Lung (tissue), 12 donors: ENCODE results near the gene FBXO44. TPM values are rescaled to one million over a fixed set of nuclear protein-coding genes. Genes with fewer than 3 reads are reported as not detected.

Experiments used
- ATAC-seq: fragments of 200-7000 bp; cut with Tn5 transposase; one replicate; pipeline ENCODE4 v1.9.1; 2020; ENCODE audit warnings: moderate number of reproducible peaks; ENCODE audit not compliant: insufficient read depth, low FRiP score
- DNase-seq, 3 donors: peaks; one replicate each; pipeline ENCODE4 v3.0.0-alpha.2; 2013 to 2017
- H3K27ac ChIP-seq, 2 donors: one replicate each; pipeline ENCODE4 v1.5.1; 2013; ENCODE audit warnings: mild to moderate bottlenecking in 2 of 2, moderate library complexity in 2 of 2, control low read depth in 1 of 2, inconsistent platforms in 1 of 2, low read depth in 1 of 2, low read length in 1 of 2
- H3K27me3 ChIP-seq, 3 donors: one replicate each; pipeline ENCODE4 v1.5.1; 2013; ENCODE audit warnings: low read length in 2 of 3; ENCODE audit not compliant: control insufficient read depth in 3 of 3, insufficient read depth in 3 of 3
- H3K36me3 ChIP-seq, 4 donors: one replicate each; pipeline ENCODE4 v1.5.1; 2013; ENCODE audit warnings: low read length in 4 of 4, mild to moderate bottlenecking in 1 of 4, moderate library complexity in 1 of 4; ENCODE audit not compliant: control insufficient read depth in 4 of 4, insufficient read depth in 4 of 4
- H3K4me1 ChIP-seq, 5 donors: one replicate each; pipeline ENCODE4 v1.5.1; 2013; ENCODE audit warnings: low read length in 5 of 5, mild to moderate bottlenecking in 2 of 5, moderate library complexity in 1 of 5; ENCODE audit not compliant: control insufficient read depth in 5 of 5, insufficient read depth in 5 of 5
- H3K4me3 ChIP-seq: one replicate; pipeline ENCODE4 v1.5.1; 2013; ENCODE audit warnings: mild to moderate bottlenecking, control low read depth, moderate library complexity
- H3K9ac ChIP-seq, 2 donors: one replicate each; pipeline ENCODE4 v1.5.1; 2013; ENCODE audit warnings: low read length in 2 of 2, control low read depth in 1 of 2; ENCODE audit not compliant: insufficient read depth in 1 of 2
- H3K9me3 ChIP-seq, 4 donors: one replicate each; pipeline ENCODE4 v1.5.1; 2013; ENCODE audit warnings: low read length in 3 of 4, mild to moderate bottlenecking in 1 of 4, moderate library complexity in 1 of 4; ENCODE audit not compliant: control insufficient read depth in 4 of 4, insufficient read depth in 3 of 4
- CTCF ChIP-seq: IDR thresholded peaks from 2 replicates; pipeline ENCODE4 v1.5.1; 2012; ENCODE audit warnings: mild to moderate bottlenecking; ENCODE audit errors: control extremely low read depth, extremely low read depth
- WGBS, 2 donors: extraction: QIAGEN DNeasy Blood & Tissue Kit; methylation state at CpG; one replicate each; pipeline ENCODE4 v1.1.7; 2013; 5-methylcytosine and 5-hydroxymethylcytosine counted together
- polyA plus RNA-seq, 2 donors: library from polyadenylated mRNA; stranded (reverse); fragments of 200-250 nt; gene quantifications; one replicate each; pipeline ENCODE4 v1.2.1, GENCODE V29; 2013
- total RNA-seq, 2 donors: library from RNA; depleted of rRNA in 1 of 2; stranded (reverse); fragments of >200 nt in 1 of 2; gene quantifications; one replicate each; pipeline ENCODE4 v1.2.1, GENCODE V29; 2014 to 2021
- donor health status: control.
- donor health status: control.
- donor health status: Bipolar disorder and iron deficiency.
- donor health status: healthy.
- donor health status: DM: yes; HTN: yes; CAD: no.

The FBXO44 gene
- total and polyA plus RNA-seq, 4 donors, result 10.6 to 19.6 (median 14.2) TPM

DNA sequence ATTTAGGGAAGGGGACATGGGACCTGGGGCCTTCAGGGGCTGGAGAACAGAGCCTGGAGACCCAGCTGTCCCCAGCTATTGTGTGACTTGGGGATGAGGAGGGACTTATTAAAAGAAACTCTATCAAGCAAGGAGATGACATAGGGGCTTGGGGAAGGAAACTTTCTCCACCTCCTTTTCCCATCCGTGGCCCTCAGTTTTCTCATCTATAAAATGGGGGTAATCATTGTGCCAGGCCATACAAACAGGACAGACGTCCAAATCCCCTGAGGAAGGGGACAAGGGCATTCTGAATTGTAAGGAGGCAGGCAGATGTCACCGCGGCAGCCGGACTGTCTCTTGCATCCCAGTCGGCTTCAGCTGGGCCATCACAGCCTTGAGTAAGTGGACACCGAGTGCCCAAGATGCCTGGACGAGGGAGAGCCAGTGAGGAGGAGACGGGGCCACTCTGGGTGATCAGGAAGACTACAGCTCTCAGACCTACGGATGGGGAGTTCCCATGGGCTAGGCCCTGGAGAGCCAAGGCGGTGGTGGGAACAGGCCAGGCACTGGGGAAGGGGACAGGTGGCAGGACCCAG lies 2.4 kb upstream of the FBXO44 start:
- TF ChIP-seq CTCF, result no peak
- Histone ChIP-seq H3K9ac (no peak overlapping the region), H3K4me3 (no peak overlapping the region), H3K4me1 (peaks cover 0 to 24% (median 3%) of the 10 kb centered on the region in 5 donors), H3K27ac (no peak overlapping the region), H3K36me3 (peaks cover 0 to 4% (median 0%) of the 10 kb centered on the region in 4 donors), H3K9me3 (no peaks in the 10 kb centered on the region), H3K27me3 (peaks cover 0 to 30% (median 16%) of the 10 kb centered on the region in 3 donors)
- DNase-seq (no peak), ATAC-seq (no peak)
- 85 to 94% methylated on average over 11 of the region's 11 CpGs for WGBS, 2 donors

DNA sequence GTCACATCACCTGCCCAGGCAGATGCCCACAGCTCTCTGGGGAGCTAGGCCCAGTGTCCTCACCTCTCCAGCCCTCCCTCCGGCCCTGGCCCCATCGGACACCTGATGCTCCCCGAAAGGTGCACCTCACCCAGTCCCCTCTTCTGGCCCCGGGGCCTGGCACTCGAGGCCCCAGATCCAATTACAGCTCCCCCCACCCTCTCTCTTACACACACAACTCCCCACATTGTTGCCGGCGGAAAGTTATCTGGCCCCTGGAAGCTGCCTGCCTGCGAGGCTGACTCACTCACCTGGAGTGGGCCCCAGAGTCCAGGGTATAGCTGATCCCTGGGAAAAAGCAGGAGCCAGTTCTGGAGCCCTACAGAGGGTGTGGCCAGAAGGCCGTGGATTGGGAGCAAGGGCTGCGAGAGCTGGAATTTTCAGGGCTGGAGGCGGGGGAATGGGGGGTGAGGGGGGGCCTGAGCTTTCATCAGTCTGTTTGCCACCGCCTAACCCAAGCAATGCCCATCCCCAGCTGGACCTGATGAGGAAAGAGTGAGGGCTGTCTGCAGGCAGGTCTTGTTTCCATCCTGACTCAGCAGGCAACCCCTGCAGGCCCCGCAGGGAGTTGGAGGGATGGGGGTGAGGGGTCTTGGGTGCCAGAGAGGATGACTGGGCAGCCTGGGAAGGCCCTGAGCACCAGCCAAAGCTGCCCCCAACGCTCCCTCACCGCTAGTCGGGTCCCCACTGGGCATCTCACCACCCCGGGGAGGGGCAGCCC lies 1.4 kb upstream of the FBXO44 start:
- H3K36me3 ChIP-seq, result peaks cover 0 to 4% (median 0%) of the 10 kb centered on the region in 4 donors
- TF ChIP-seq CTCF, result no peak
- H3K9me3 ChIP-seq, result no peaks in the 10 kb centered on the region
- 74 to 79% methylated on average over 17 of the region's 17 CpGs for WGBS, 2 donors
- H3K27me3 ChIP-seq, result peaks cover 0 to 30% (median 16%) of the 10 kb centered on the region in 3 donors
- H3K4me1 ChIP-seq, result peaks cover 0 to 18% (median 3%) of the 10 kb centered on the region in 5 donors
- H3K27ac ChIP-seq, result no peak overlapping the region
- no peak overlapping the region for H3K9ac ChIP-seq
- no peak for ATAC-seq
- DNase-seq, result no peak
- no peak overlapping the region for H3K4me3 ChIP-seq

GRCh38 chr1:11653861-11654136 lies 878 bp upstream of the FBXO44 start:
- Histone ChIP-seq H3K9me3 (no peaks in the 10 kb centered on the region), H3K27me3 (peaks cover 0 to 28% (median 16%) of the 10 kb centered on the region in 3 donors), H3K4me1 (peaks cover 0 to 14% (median 3%) of the 10 kb centered on the region in 5 donors), H3K9ac (no peak overlapping the region), H3K36me3 (peaks cover 0 to 4% (median under 1%) of the 10 kb centered on the region in 4 donors), H3K4me3 (no peak overlapping the region), H3K27ac (no peak overlapping the region)
- 71 to 79% methylated on average over 7 of the region's 7 CpGs for WGBS, 2 donors
- DNase-seq, result no peak
- no peak for ATAC-seq
- TF ChIP-seq CTCF, result no peak
